CD14-positive monocyte (primary cell): ENCODE results near the gene AQP2. TPM values are rescaled to one million over a fixed set of nuclear protein-coding genes. Genes with fewer than 3 reads are reported as not detected.
A peak's percentile ranks its signal among the peaks of the same experiment; 100 is the strongest.

Experiments
- DNase-seq, 3 donors: peaks; one replicate each; pipeline ENCODE4 v3.0.0-alpha.2; 2011 to 2022
- H2AFZ ChIP-seq: 2 replicates; pipeline ENCODE4 v1.6.0; 2012; ENCODE audit warnings: mild to moderate bottlenecking, low read depth, low read length, inconsistent platforms; ENCODE audit not compliant: insufficient read depth, poor library complexity, severe bottlenecking
- H3K27ac ChIP-seq, 2 donors: 1 replicate in 1 of 2; 2 replicates in 1 of 2; pipeline ENCODE4 v1.5.1; 2012 to 2013; ENCODE audit warnings: low read length in 2 of 2, control low read depth in 1 of 2, inconsistent platforms in 1 of 2, low read depth in 1 of 2, mild to moderate bottlenecking in 1 of 2
- H3K27me3 ChIP-seq, 2 donors: one replicate each; pipeline versions ENCODE4 v1.6.0 to v1.6.1; 2011 to 2013; ENCODE audit warnings: low read length in 2 of 2; ENCODE audit not compliant: control insufficient read depth in 2 of 2, insufficient read depth in 2 of 2
- H3K36me3 ChIP-seq, 2 donors: replicated peaks in 1 of 2; 1 replicate in 1 of 2; 2 replicates in 1 of 2; pipeline versions ENCODE4 v1.5.1 to v1.6.1; 2012 to 2013; ENCODE audit warnings: low read length in 2 of 2, control low read depth in 1 of 2, inconsistent platforms in 1 of 2, mild to moderate bottlenecking in 1 of 2; ENCODE audit not compliant: insufficient read depth in 2 of 2, control insufficient read depth in 1 of 2
- H3K4me1 ChIP-seq, 2 donors: 1 replicate in 1 of 2; 2 replicates in 1 of 2; pipeline versions ENCODE4 v1.5.1 to v1.6.1; 2012 to 2013; ENCODE audit warnings: low read length in 2 of 2, control low read depth in 1 of 2, inconsistent platforms in 1 of 2, mild to moderate bottlenecking in 1 of 2, moderate library complexity in 1 of 2; ENCODE audit not compliant: insufficient read depth in 2 of 2, control insufficient read depth in 1 of 2
- H3K4me2 ChIP-seq: replicated peaks from 2 replicates; pipeline ENCODE3; 2012; ENCODE audit warnings: low read length, moderate library complexity, mild to moderate bottlenecking; ENCODE audit not compliant: poor library complexity, severe bottlenecking; ENCODE audit errors: extremely low read depth
- H3K4me3 ChIP-seq, 3 experiments: fragments of 200-600 bp in 1 of 3; sonication (generic) in 1 of 3; replicated peaks in 1 of 3; 1 replicate in 2 of 3; 2 replicates in 1 of 3; pipeline ENCODE4 v1.5.1; 2011 to 2013; ENCODE audit warnings: low read length in 3 of 3, mild to moderate bottlenecking in 3 of 3, control low read depth in 2 of 3, low read depth in 2 of 3, inconsistent platforms in 1 of 3, moderate library complexity in 1 of 3
- H3K79me2 ChIP-seq: 2 replicates; pipeline ENCODE4 v1.6.0; 2012; ENCODE audit warnings: mild to moderate bottlenecking, control low read depth, inconsistent platforms, low read length, moderate library complexity; ENCODE audit not compliant: insufficient read depth
- H3K9ac ChIP-seq: 2 replicates; pipeline ENCODE4 v1.6.0; 2017; ENCODE audit warnings: low read length, mild to moderate bottlenecking; ENCODE audit not compliant: insufficient read depth, poor library complexity, severe bottlenecking
- H3K9me3 ChIP-seq, 2 donors: replicated peaks in 1 of 2; 1 replicate in 1 of 2; 2 replicates in 1 of 2; pipeline versions ENCODE4 v1.5.1 to v1.6.1; 2012 to 2013; ENCODE audit warnings: low read length in 2 of 2, control low read depth in 1 of 2; ENCODE audit not compliant: control insufficient read depth in 1 of 2, insufficient read depth in 1 of 2
- H4K20me1 ChIP-seq: 2 replicates; pipeline ENCODE4 v1.6.0; 2012; ENCODE audit warnings: mild to moderate bottlenecking, low read length, control low read depth, moderate library complexity; ENCODE audit not compliant: insufficient read depth
- H3K27ac Mint-ChIP-seq, 7 donors: one replicate each; pipeline ENCODE4 v1.8.0; 2020; ENCODE audit warnings: mild to moderate bottlenecking in 7 of 7, mixed read lengths in 7 of 7, moderate library complexity in 6 of 7, inconsistent platforms in 2 of 7
- H3K27me3 Mint-ChIP-seq, 3 donors: one replicate each; pipeline ENCODE4 v1.8.0; 2021 to 2022; ENCODE audit warnings: low read depth in 3 of 3, mild to moderate bottlenecking in 3 of 3, mixed read lengths in 3 of 3, moderate library complexity in 3 of 3, inconsistent platforms in 1 of 3
- H3K36me3 Mint-ChIP-seq, 2 donors: one replicate each; pipeline ENCODE4 v1.8.0; 2020; ENCODE audit warnings: mixed read lengths in 2 of 2, inconsistent platforms in 1 of 2, mild to moderate bottlenecking in 1 of 2
- H3K4me1 Mint-ChIP-seq: one replicate; pipeline ENCODE4 v1.8.0; 2020; ENCODE audit warnings: mild to moderate bottlenecking, mixed read lengths
- H3K4me3 Mint-ChIP-seq, 2 donors: one replicate each; pipeline ENCODE4 v1.8.0; 2020; ENCODE audit warnings: mild to moderate bottlenecking in 2 of 2, mixed read lengths in 2 of 2, moderate library complexity in 1 of 2
- H3K9me3 Mint-ChIP-seq, 7 donors: one replicate each; pipeline ENCODE4 v1.8.0; 2020 to 2022; ENCODE audit warnings: mixed read lengths in 7 of 7, mild to moderate bottlenecking in 6 of 7, moderate library complexity in 6 of 7, inconsistent platforms in 2 of 7
- WGBS: methylation state at CpG from one replicate; pipeline ENCODE4 v1.1.5; 2013; ENCODE audit warnings: missing lambda C conversion rate; ENCODE audit not compliant: insufficient coverage; 5-methylcytosine and 5-hydroxymethylcytosine counted together
- intact Hi-C, 2 donors: fragments of 100-400 bp; cut with micrococcal nuclease; formaldehyde crosslinking; loops; one replicate each; pipeline versions ENCODE4 v1.15.0 to v1.15.1; 2023
- polyA plus RNA-seq, 3 donors: library from polyadenylated mRNA; depleted of rRNA in 1 of 3; unstranded in 2 of 3; stranded (reverse) in 1 of 3; fragments of 300-500 nt in 2 of 3; fragments of >200 nt in 1 of 3; fragmentation: Illumina TruSeq in 2 of 3; gene quantifications; 1 replicate in 2 of 3; 2 replicates in 1 of 3; pipeline ENCODE4 v1.2.3, GENCODE V29; 2012 to 2021
- TF ChIP-seq, protein P1 (sequence below): fragments of 200-600 bp; IDR thresholded peaks from one replicate; pipeline ENCODE4 v1.8.0; 2022; ENCODE audit warnings: antibody characterized with exemption, mild to moderate bottlenecking

AQP2 gene
- polyA plus RNA-seq, 3 donors = not detected

DNA sequence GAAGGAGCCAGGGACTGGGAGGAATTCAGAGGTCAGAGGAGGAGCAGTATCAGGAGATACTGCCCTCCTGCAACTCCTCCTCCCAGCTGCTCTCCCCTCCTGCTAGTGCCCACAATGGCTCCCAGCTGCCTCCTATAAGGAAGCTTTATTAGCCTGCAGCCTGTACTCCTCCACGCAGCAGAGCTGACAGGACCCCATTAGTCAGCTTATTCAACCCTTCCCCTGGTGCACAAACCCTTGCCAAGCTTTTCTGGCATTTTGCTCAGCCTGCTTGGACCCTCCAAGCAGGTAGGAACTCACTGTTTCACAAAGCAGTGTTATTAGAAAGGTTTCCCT, 6.9 kb upstream of the AQP2 start:
- intact Hi-C loops = no loop called here
- Mint-ChIP-seq H3K27me3 (peaks cover 37 to 61% (median 47%) of the 10 kb centered on the region in 3 donors), H3K27ac (no peak overlapping the region), H3K4me1 (peaks cover 38% of the 10 kb centered on the region), H3K4me3 (peak overlapping the region in 1 of 2 donors; percentile 57), H3K9me3 (peaks cover 0 to 2% (median 0%) of the 10 kb centered on the region in 7 donors), H3K36me3 (no peaks in the 10 kb centered on the region)
- no peak overlapping the region for H2AFZ ChIP-seq
- H3K36me3 ChIP-seq = no peaks in the 10 kb centered on the region
- no peak for DNase-seq
- H3K4me3 ChIP-seq = no peak overlapping the region
- no peak overlapping the region for H3K4me2 ChIP-seq
- H4K20me1 ChIP-seq = no peaks in the 10 kb centered on the region
- WGBS = 80% methylated on average over 1 of the region's 1 CpG
- peaks cover 0 to 39% of the 10 kb centered on the region in 2 donors for H3K27me3 ChIP-seq
- TF ChIP-seq, protein P1, sequence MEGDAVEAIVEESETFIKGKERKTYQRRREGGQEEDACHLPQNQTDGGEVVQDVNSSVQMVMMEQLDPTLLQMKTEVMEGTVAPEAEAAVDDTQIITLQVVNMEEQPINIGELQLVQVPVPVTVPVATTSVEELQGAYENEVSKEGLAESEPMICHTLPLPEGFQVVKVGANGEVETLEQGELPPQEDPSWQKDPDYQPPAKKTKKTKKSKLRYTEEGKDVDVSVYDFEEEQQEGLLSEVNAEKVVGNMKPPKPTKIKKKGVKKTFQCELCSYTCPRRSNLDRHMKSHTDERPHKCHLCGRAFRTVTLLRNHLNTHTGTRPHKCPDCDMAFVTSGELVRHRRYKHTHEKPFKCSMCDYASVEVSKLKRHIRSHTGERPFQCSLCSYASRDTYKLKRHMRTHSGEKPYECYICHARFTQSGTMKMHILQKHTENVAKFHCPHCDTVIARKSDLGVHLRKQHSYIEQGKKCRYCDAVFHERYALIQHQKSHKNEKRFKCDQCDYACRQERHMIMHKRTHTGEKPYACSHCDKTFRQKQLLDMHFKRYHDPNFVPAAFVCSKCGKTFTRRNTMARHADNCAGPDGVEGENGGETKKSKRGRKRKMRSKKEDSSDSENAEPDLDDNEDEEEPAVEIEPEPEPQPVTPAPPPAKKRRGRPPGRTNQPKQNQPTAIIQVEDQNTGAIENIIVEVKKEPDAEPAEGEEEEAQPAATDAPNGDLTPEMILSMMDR = no peak
- H3K4me1 ChIP-seq = peaks cover 16 to 21% of the 10 kb centered on the region in 2 donors
- H3K9ac ChIP-seq = no peak overlapping the region
- H3K9me3 ChIP-seq = no peaks in the 10 kb centered on the region
- no peaks in the 10 kb centered on the region for H3K79me2 ChIP-seq
- no peak overlapping the region for H3K27ac ChIP-seq

DNA sequence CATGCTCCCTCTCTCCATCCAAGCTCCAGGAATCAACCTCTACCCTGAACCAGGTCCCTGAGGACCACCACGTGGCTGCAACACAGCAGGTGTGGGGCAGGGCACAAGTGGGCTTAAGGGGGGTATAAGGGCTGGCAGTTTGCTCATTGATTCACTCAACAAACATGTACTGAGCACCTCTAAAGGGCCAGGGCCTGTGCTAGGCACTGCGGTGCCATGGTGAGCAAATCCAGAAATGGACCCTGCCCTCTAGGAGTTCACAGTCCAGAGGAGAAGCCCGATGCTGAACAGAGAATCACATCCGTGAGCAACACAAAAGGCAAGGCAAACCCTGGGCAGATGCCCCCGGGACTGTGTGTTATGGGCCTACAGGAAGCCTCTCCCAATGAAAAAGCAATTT, 6.5 kb upstream of the AQP2 start:
- WGBS = 100% methylated on average over 3 of the region's 5 CpGs
- peak overlapping the region in 1 of 2 donors; percentile 57 for H3K4me3 Mint-ChIP-seq
- H3K27ac Mint-ChIP-seq = no peak overlapping the region
- no peak overlapping the region for H3K4me3 ChIP-seq
- H3K36me3 Mint-ChIP-seq = no peaks in the 10 kb centered on the region
- intact Hi-C loops = no loop called here
- no peak overlapping the region for H3K27ac ChIP-seq
- peaks cover 21 to 25% of the 10 kb centered on the region in 2 donors for H3K4me1 ChIP-seq
- no peak for DNase-seq
- peaks cover 42% of the 10 kb centered on the region for H3K4me1 Mint-ChIP-seq
- TF ChIP-seq, protein P1 = no peak
- peaks cover 0 to 39% of the 10 kb centered on the region in 2 donors for H3K27me3 ChIP-seq
- no peaks in the 10 kb centered on the region for H4K20me1 ChIP-seq
- peak overlapping the region; percentile 50 for H2AFZ ChIP-seq
- peaks cover 37 to 61% (median 49%) of the 10 kb centered on the region in 3 donors for H3K27me3 Mint-ChIP-seq
- peaks cover 0 to 2% (median 0%) of the 10 kb centered on the region in 7 donors for H3K9me3 Mint-ChIP-seq
- no peaks in the 10 kb centered on the region for H3K36me3 ChIP-seq
- H3K4me2 ChIP-seq = no peak overlapping the region
- no peaks in the 10 kb centered on the region for H3K79me2 ChIP-seq
- no peak overlapping the region for H3K9ac ChIP-seq
- no peaks in the 10 kb centered on the region for H3K9me3 ChIP-seq
